GM23248 (cell line): Measurements from ENCODE around the gene CPHXL2. TPM values are rescaled to one million over a fixed set of nuclear protein-coding genes. Genes with fewer than 3 reads are reported as not detected.

ENCODE experiments used
- DNase-seq: peaks from one replicate; pipeline ENCODE4 v3.0.0-alpha.2; 2015
- H2AFZ ChIP-seq: fragments of 200-600 bp; sonication (generic); 2 replicates; pipeline ENCODE4 v1.6.1; 2016; ENCODE audit warnings: antibody characterized with exemption
- H3F3A ChIP-seq: fragments of 200-600 bp; sonication (generic); 2 replicates; pipeline ENCODE4 v1.6.1; 2016; ENCODE audit warnings: mild to moderate bottlenecking, antibody characterized with exemption, mixed run types; ENCODE audit not compliant: insufficient read depth
- H3K27ac ChIP-seq: fragments of 200-600 bp; sonication (generic); 2 replicates; pipeline ENCODE4 v1.5.1; 2016; ENCODE audit warnings: mild to moderate bottlenecking
- H3K27me3 ChIP-seq: fragments of 200-600 bp; sonication (generic); replicated peaks from 2 replicates; pipeline ENCODE4 v1.6.1; 2016; ENCODE audit warnings: mild to moderate bottlenecking; ENCODE audit not compliant: insufficient read depth
- H3K36me3 ChIP-seq: fragments of 200-600 bp; sonication (generic); 2 replicates; pipeline ENCODE4 v1.6.1; 2016; ENCODE audit warnings: low read depth, mild to moderate bottlenecking
- H3K4me1 ChIP-seq: fragments of 200-600 bp; sonication (generic); 2 replicates; pipeline ENCODE4 v1.6.1; 2016; ENCODE audit warnings: mild to moderate bottlenecking; ENCODE audit not compliant: insufficient read depth
- H3K4me2 ChIP-seq: fragments of 200-600 bp; sonication (generic); one replicate; pipeline ENCODE4 v1.6.1; 2016; ENCODE audit warnings: mild to moderate bottlenecking; ENCODE audit not compliant: unreplicated experiment
- H3K4me3 ChIP-seq: fragments of 200-600 bp; sonication (generic); 2 replicates; pipeline ENCODE4 v1.5.1; 2016; ENCODE audit warnings: mild to moderate bottlenecking
- H3K79me2 ChIP-seq: fragments of 200-600 bp; sonication (generic); 2 replicates; pipeline ENCODE4 v1.6.1; 2016; ENCODE audit warnings: mild to moderate bottlenecking; ENCODE audit not compliant: insufficient read depth
- H3K9ac ChIP-seq: fragments of 200-600 bp; sonication (generic); 2 replicates; pipeline ENCODE4 v1.6.1; 2016; ENCODE audit warnings: mild to moderate bottlenecking
- H3K9me2 ChIP-seq: fragments of 200-600 bp; sonication (generic); 2 replicates; pipeline ENCODE4 v1.6.1; 2016; ENCODE audit warnings: mixed run types, mild to moderate bottlenecking, moderate library complexity; ENCODE audit not compliant: insufficient read depth
- H3K9me3 ChIP-seq: fragments of 200-600 bp; sonication (generic); one replicate; pipeline ENCODE4 v1.6.1; 2017; ENCODE audit warnings: low read depth
- H4K20me1 ChIP-seq: fragments of 200-600 bp; sonication (generic); 2 replicates; pipeline ENCODE4 v1.6.0; 2016; ENCODE audit not compliant: insufficient read depth
- EZH2 ChIP-seq: fragments of 200-600 bp; sonication (generic); IDR thresholded peaks from 2 replicates; pipeline ENCODE4 v1.6.1; 2018; ENCODE audit warnings: antibody characterized with exemption, mild to moderate bottlenecking; ENCODE audit not compliant: insufficient read depth, poor library complexity, severe bottlenecking
- EZH2phosphoT487 ChIP-seq: fragments of 200-600 bp; sonication (generic); IDR thresholded peaks from 2 replicates; pipeline ENCODE4 v1.6.1; 2018; ENCODE audit warnings: antibody characterized with exemption, moderate library complexity, mild to moderate bottlenecking, low read depth; ENCODE audit not compliant: insufficient read depth
- WGBS, 2 experiments: methylation state at CpG; one replicate each; pipeline ENCODE4 v1.1.6; 2015 to 2017; ENCODE audit warnings: low lambda C conversion rate in 2 of 2, low coverage in 1 of 2; ENCODE audit errors: missing lambda C conversion rate in 2 of 2; 5-methylcytosine and 5-hydroxymethylcytosine counted together
- in situ Hi-C: fragments of 300-500 bp; cut with MboI; formaldehyde crosslinking; loops from 2 replicates; pipeline ENCODE4 v1.15.0; 2020
- polyA plus RNA-seq: library from polyadenylated mRNA; unstranded; fragments of >200 nt; fragmentation: Nextera tagmentation; extraction: Ambion mirVana; gene quantifications from 2 replicates; pipeline ENCODE4 v1.2.1, GENCODE V29; 2016
- total RNA-seq: library from RNA; depleted of rRNA; stranded (reverse); fragments of >200 nt; shearing (Covaris generic); gene quantifications from 2 replicates; pipeline ENCODE4 v1.2.3, GENCODE V29; 2014

CPHXL2 gene
- total and polyA plus RNA-seq, 2 experiments from 2014 or later: 0.15 TPM; not detected in 1

GRCh38 chr16:75621170-75621477, 55.7 kb downstream of the CPHXL2 start:
- Histone ChIP-seq H3K79me2 (peaks cover 22% of the 10 kb centered on the region), H3K4me2 (peak overlapping the region; percentile 81), H3K36me3 (peaks cover 18% of the 10 kb centered on the region; the same call in 1 of the 2 replicates), H3K9ac (peak overlapping the region; percentile 82), H4K20me1 (no peaks in the 10 kb centered on the region), H3K4me1 (peaks cover 18% of the 10 kb centered on the region), H3K4me3 (peak overlapping the region; percentile 90), H2AFZ (no peak overlapping the region), H3K9me3 (no peaks in the 10 kb centered on the region), H3K27me3 (no peaks in the 10 kb centered on the region), H3K9me2 (no peaks in the 10 kb centered on the region), H3K27ac (no peak overlapping the region), H3F3A (peaks cover 31% of the 10 kb centered on the region)
- DNase-seq: peak; percentile 72
- in situ Hi-C loops: loop anchor here (25.0 kb wide), 1 partner anchor 409 kb away; the partner anchor contains the start of genes CTRB1 and CTRB2
- no peak for TF ChIP-seq EZH2phosphoT487
- no peak for TF ChIP-seq EZH2
- 13 to 17% methylated on average over 2 of the region's 2 CpGs for WGBS, 2 experiments

- no peak overlapping the region for H2AFZ ChIP-seq
- no peak overlapping the region for H3K27ac ChIP-seq
- TF ChIP-seq EZH2phosphoT487 (no peak), EZH2 (no peak)
- H3K4me2 ChIP-seq: peak overlapping the region; percentile 81
- peaks cover 18% of the 10 kb centered on the region for H3K4me1 ChIP-seq
- no peak for DNase-seq
- no peaks in the 10 kb centered on the region for H4K20me1 ChIP-seq
- peak overlapping the region; percentile 90; the same call in 1 of the 2 replicates for H3K4me3 ChIP-seq
- peaks cover 22% of the 10 kb centered on the region for H3K79me2 ChIP-seq
- peaks cover 25% of the 10 kb centered on the region for H3F3A ChIP-seq
- in situ Hi-C loops: loop anchor here (25.0 kb wide), 1 partner anchor 408 kb away; the partner anchor contains the start of genes CTRB1 and CTRB2
- H3K36me3 ChIP-seq: peaks cover 20% of the 10 kb centered on the region; the same call in 1 of the 2 replicates
- H3K9me3 ChIP-seq: no peaks in the 10 kb centered on the region
- H3K27me3 ChIP-seq: no peaks in the 10 kb centered on the region
- peak overlapping the region; percentile 82 for H3K9ac ChIP-seq
- no peaks in the 10 kb centered on the region for H3K9me2 ChIP-seq
- 94% methylated on average over 20 of the region's 20 CpGs for WGBS, 2 experiments
Observed at GRCh38 chr16:75620326-75621169, 56.3 kb downstream of the CPHXL2 start.

GRCh38 chr16:75618780-75619179, 58.0 kb downstream of the CPHXL2 start:
- no peaks in the 10 kb centered on the region for H4K20me1 ChIP-seq
- peaks cover 13% of the 10 kb centered on the region for H3F3A ChIP-seq
- no peak overlapping the region for H3K9ac ChIP-seq
- no peaks in the 10 kb centered on the region for H3K9me3 ChIP-seq
- no peak for DNase-seq
- H3K4me1 ChIP-seq: peaks cover 24% of the 10 kb centered on the region
- no peaks in the 10 kb centered on the region for H3K27me3 ChIP-seq
- no peak overlapping the region for H2AFZ ChIP-seq
- no peak overlapping the region for H3K4me2 ChIP-seq
- no peak overlapping the region for H3K27ac ChIP-seq
- no peak for TF ChIP-seq EZH2phosphoT487
- no peak for TF ChIP-seq EZH2
- 75 to 78% methylated on average over 2 of the region's 2 CpGs for WGBS, 2 experiments
- peaks cover 22% of the 10 kb centered on the region; the same call in 1 of the 2 replicates for H3K36me3 ChIP-seq
- no peaks in the 10 kb centered on the region for H3K9me2 ChIP-seq
- in situ Hi-C loops: loop anchor here (25.0 kb wide), 1 partner anchor 406 kb away; the partner anchor contains the start of genes CTRB1 and CTRB2
- H3K79me2 ChIP-seq: peaks cover 22% of the 10 kb centered on the region
- no peak overlapping the region for H3K4me3 ChIP-seq

- peaks cover 22% of the 10 kb centered on the region; the same call in 1 of the 2 replicates for H3K36me3 ChIP-seq
- peaks cover 4% of the 10 kb centered on the region for H3F3A ChIP-seq
- 98 to 100% methylated on average over 3 of the region's 3 CpGs for WGBS, 2 experiments
- H3K4me1 ChIP-seq: peaks cover 21% of the 10 kb centered on the region
- no peak overlapping the region for H2AFZ ChIP-seq
- H4K20me1 ChIP-seq: no peaks in the 10 kb centered on the region
- H3K27me3 ChIP-seq: no peaks in the 10 kb centered on the region
- no peak overlapping the region for H3K27ac ChIP-seq
- TF ChIP-seq EZH2 (no peak), EZH2phosphoT487 (no peak)
- no peak overlapping the region for H3K4me3 ChIP-seq
- in situ Hi-C loops: loop anchor here (25.0 kb wide), 1 partner anchor 405 kb away; the partner anchor contains the start of genes CTRB1 and CTRB2
- H3K9me3 ChIP-seq: no peaks in the 10 kb centered on the region
- peaks cover 19% of the 10 kb centered on the region for H3K79me2 ChIP-seq
- H3K4me2 ChIP-seq: no peak overlapping the region
- no peaks in the 10 kb centered on the region for H3K9me2 ChIP-seq
- no peak overlapping the region for H3K9ac ChIP-seq
- DNase-seq: no peak
Observed at GRCh38 chr16:75617121-75617520, 59.7 kb downstream of the CPHXL2 start.
